PC-3 (cell line): ENCODE measurements around the gene KICS2.

Experiments used
- EZH2 ChIP-seq: fragments of 300-600 bp; sonication (generic); IDR thresholded peaks from one replicate; pipeline ENCODE4 v1.6.1; 2017; ENCODE audit warnings: antibody characterized with exemption, mild to moderate bottlenecking, low read length; ENCODE audit not compliant: unreplicated experiment
- EZH2phosphoT487 ChIP-seq: fragments of 300-600 bp; sonication (generic); IDR thresholded peaks from 2 replicates; pipeline ENCODE4 v1.6.1; 2018; ENCODE audit warnings: mild to moderate bottlenecking, antibody characterized with exemption, low read length, borderline replicate concordance
- TF ChIP-seq, protein P1 (sequence below): fragments of 300-600 bp; sonication (generic); conservative IDR thresholded peaks from 2 replicates; pipeline ENCODE4 v1.5.1; 2017; ENCODE audit warnings: antibody characterized with exemption, low read depth, mild to moderate bottlenecking, low read length

DNA sequence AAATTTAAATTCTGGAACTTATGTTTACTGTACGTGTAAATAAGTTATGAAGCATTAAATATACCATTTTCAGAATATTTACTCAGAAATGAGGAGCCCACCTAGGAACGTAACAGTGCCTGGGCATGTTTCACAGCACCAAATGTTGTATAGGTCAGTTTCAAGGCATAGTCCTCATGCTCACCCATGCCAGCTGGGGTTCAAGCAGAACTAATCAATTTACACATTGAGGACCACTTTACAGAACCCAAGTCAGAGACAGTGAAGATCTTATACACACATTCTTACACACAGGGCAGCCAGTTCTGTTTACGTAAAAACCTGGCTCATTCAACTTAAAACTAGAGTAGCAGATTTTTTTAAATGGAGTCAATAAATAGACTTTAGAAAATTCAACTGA is 2.0 kb downstream of the KICS2 start:
- TF ChIP-seq, protein P1, sequence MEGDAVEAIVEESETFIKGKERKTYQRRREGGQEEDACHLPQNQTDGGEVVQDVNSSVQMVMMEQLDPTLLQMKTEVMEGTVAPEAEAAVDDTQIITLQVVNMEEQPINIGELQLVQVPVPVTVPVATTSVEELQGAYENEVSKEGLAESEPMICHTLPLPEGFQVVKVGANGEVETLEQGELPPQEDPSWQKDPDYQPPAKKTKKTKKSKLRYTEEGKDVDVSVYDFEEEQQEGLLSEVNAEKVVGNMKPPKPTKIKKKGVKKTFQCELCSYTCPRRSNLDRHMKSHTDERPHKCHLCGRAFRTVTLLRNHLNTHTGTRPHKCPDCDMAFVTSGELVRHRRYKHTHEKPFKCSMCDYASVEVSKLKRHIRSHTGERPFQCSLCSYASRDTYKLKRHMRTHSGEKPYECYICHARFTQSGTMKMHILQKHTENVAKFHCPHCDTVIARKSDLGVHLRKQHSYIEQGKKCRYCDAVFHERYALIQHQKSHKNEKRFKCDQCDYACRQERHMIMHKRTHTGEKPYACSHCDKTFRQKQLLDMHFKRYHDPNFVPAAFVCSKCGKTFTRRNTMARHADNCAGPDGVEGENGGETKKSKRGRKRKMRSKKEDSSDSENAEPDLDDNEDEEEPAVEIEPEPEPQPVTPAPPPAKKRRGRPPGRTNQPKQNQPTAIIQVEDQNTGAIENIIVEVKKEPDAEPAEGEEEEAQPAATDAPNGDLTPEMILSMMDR = no peak
- TF ChIP-seq EZH2 (no peak), EZH2phosphoT487 (no peak)
